Activated B cell treated with CpG ODN at 0.5 μM for 24 hours (primary cell): ENCODE measurements around the gene DNAJB4. TPM values are rescaled to one million over a fixed set of nuclear protein-coding genes. Genes with fewer than 3 reads are reported as not detected.

Experiments used
- ATAC-seq: fragments of 200-7000 bp; cut with Tn5 transposase; one replicate; pipeline ENCODE4 v1.10.0; 2021; ENCODE audit warnings: low read depth, mild to moderate bottlenecking, moderate library complexity
- CTCF ChIA-PET: fragments of 350-600 bp; sonication (Branson Sonifier 250); formaldehyde crosslinking; loops from one replicate; lab custom pipeline; 2021; ENCODE audit warnings: antibody characterized with exemption; lab: Charles Lee
- POLR2A ChIA-PET: fragments of 350-600 bp; sonication (Branson Sonifier 250); formaldehyde crosslinking; loops from one replicate; lab custom pipeline; 2021; ENCODE audit warnings: antibody characterized with exemption; lab: Charles Lee
- DNase-seq: peaks from one replicate; pipeline ENCODE4 v3.0.0; 2022
- H3K27ac Mint-ChIP-seq: one replicate; pipeline ENCODE4 v1.8.0; 2020; ENCODE audit warnings: mixed read lengths
- H3K27me3 Mint-ChIP-seq: one replicate; pipeline ENCODE4 v1.8.0; 2021; ENCODE audit warnings: mixed read lengths
- H3K36me3 Mint-ChIP-seq: one replicate; pipeline ENCODE4 v1.8.0; 2021; ENCODE audit warnings: low read depth, mixed read lengths
- H3K4me1 Mint-ChIP-seq: one replicate; pipeline ENCODE4 v1.8.0; 2021; ENCODE audit warnings: mixed read lengths
- H3K4me3 Mint-ChIP-seq: one replicate; pipeline ENCODE4 v1.8.0; 2020; ENCODE audit warnings: mild to moderate bottlenecking, mixed read lengths
- H3K9me3 Mint-ChIP-seq: one replicate; pipeline ENCODE4 v1.8.0; 2020; ENCODE audit warnings: mixed read lengths
- intact Hi-C: fragments of 100-400 bp; cut with micrococcal nuclease; formaldehyde crosslinking; loops from one replicate; pipeline ENCODE4 v1.15.1; 2024
- total RNA-seq: library from RNA; stranded (reverse); gene quantifications from 2 replicates; pipeline ENCODE4 v1.2.3, GENCODE V29; 2022
- TF ChIP-seq, protein P1 (sequence below): fragments of 200-600 bp; IDR thresholded peaks from one replicate; pipeline ENCODE4 v1.8.0; 2022; ENCODE audit warnings: antibody characterized with exemption, mild to moderate bottlenecking

Gene DNAJB4
- total RNA-seq, 1 donor from 2014 or later: 11.9 TPM

DNA sequence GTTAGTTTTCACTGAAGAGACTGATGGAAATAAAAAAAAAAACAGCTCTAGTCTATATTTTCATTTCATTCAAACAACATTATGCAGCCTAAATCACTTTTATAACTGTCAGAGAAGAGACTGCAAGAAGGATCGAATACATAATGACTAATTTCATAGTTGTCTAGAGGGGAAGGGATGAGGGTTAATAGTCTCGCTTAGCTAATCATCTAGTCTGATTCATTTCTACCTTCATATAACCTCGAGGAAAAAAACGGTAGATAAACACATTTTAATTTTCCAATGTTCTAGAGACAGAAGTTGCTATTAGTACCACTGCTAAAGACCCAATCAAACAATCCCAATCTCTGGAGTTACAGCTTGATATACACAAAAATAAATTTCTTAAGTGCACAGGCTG is 29.4 kb upstream of the DNAJB4 start:
- POLR2A ChIA-PET: interaction anchor here (0.7 to 7.9 kb wide), 4 partner anchors 9 to 210 kb away, joined by 3 to 355 read pairs (median 4); partner anchors contain the start of gene DNAJB4

GRCh38 chr1:77975907-77976306 is 28.8 kb upstream of the DNAJB4 start:
- ChIA-PET POLR2A (interaction anchor here (0.7 to 7.9 kb wide), 4 partner anchors 9 to 211 kb away, joined by 3 to 355 read pairs (median 4); partner anchors contain the start of gene DNAJB4), CTCF (interaction anchor here (1.0 to 1.3 kb wide), 2 partner anchors 138 to 150 kb away, joined by 3 to 7 read pairs; no protein-coding TSS in a partner anchor)
- Mint-ChIP-seq H3K4me3 (peak overlapping the region; percentile 73), H3K36me3 (peaks cover 42% of the 10 kb centered on the region), H3K9me3 (no peaks in the 10 kb centered on the region), H3K27ac (peak overlapping the region; percentile 59), H3K4me1 (peaks cover 48% of the 10 kb centered on the region), H3K27me3 (no peaks in the 10 kb centered on the region)
- intact Hi-C loops: loop anchor here (10.0 kb wide), 1 partner anchor 1901 kb away; the partner anchor contains the start of gene ST6GALNAC3
- ATAC-seq: no peak
- DNase-seq: no peak
- TF ChIP-seq, protein P1, sequence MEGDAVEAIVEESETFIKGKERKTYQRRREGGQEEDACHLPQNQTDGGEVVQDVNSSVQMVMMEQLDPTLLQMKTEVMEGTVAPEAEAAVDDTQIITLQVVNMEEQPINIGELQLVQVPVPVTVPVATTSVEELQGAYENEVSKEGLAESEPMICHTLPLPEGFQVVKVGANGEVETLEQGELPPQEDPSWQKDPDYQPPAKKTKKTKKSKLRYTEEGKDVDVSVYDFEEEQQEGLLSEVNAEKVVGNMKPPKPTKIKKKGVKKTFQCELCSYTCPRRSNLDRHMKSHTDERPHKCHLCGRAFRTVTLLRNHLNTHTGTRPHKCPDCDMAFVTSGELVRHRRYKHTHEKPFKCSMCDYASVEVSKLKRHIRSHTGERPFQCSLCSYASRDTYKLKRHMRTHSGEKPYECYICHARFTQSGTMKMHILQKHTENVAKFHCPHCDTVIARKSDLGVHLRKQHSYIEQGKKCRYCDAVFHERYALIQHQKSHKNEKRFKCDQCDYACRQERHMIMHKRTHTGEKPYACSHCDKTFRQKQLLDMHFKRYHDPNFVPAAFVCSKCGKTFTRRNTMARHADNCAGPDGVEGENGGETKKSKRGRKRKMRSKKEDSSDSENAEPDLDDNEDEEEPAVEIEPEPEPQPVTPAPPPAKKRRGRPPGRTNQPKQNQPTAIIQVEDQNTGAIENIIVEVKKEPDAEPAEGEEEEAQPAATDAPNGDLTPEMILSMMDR: no peak

More for the DNA sequence above, 29.4 kb upstream of the DNAJB4 start:
- intact Hi-C loops: loop anchor here (10.0 kb wide), 1 partner anchor 1901 kb away; the partner anchor contains the start of gene ST6GALNAC3
- TF ChIP-seq, protein P1: no peak
- H3K27ac Mint-ChIP-seq: peak overlapping the region; percentile 59
- no peak for ATAC-seq
- no peaks in the 10 kb centered on the region for H3K9me3 Mint-ChIP-seq
- H3K4me1 Mint-ChIP-seq: peaks cover 49% of the 10 kb centered on the region
- H3K27me3 Mint-ChIP-seq: no peaks in the 10 kb centered on the region
- no peak for DNase-seq
- H3K36me3 Mint-ChIP-seq: peaks cover 46% of the 10 kb centered on the region
- peak overlapping the region; percentile 73 for H3K4me3 Mint-ChIP-seq
- CTCF ChIA-PET: interaction anchor here (1.0 to 1.3 kb wide), 2 partner anchors 139 to 150 kb away, joined by 3 to 7 read pairs; no protein-coding TSS in a partner anchor

- Mint-ChIP-seq H3K27ac (no peak overlapping the region), H3K36me3 (peaks cover 36% of the 10 kb centered on the region)
These were observed 28.2 kb upstream of the DNAJB4 start for GRCh38 chr1:77976433-77977076.

GRCh38 chr1:77977989-77978292 is 26.8 kb upstream of the DNAJB4 start:
- intact Hi-C loops: loop anchor here (2.0 to 10.0 kb wide), 3 partner anchors 15 to 1903 kb away; partner anchors contain the start of gene ST6GALNAC3
- Mint-ChIP-seq H3K27ac (no peak overlapping the region), H3K4me1 (peaks cover 38% of the 10 kb centered on the region), H3K27me3 (no peaks in the 10 kb centered on the region), H3K4me3 (no peak overlapping the region), H3K9me3 (no peaks in the 10 kb centered on the region), H3K36me3 (peaks cover 33% of the 10 kb centered on the region)
- ChIA-PET CTCF (interaction anchor here (2.1 kb wide), 1 partner anchor 27 kb away, joined by 11 read pairs; the partner anchor contains the start of gene DNAJB4), POLR2A (interaction anchor here (0.7 to 7.9 kb wide), 12 partner anchors 9 to 295 kb away, joined by 3 to 355 read pairs (median 8); partner anchors contain the start of genes DNAJB4, MIGA1 and ZZZ3)
- DNase-seq: no peak
- no peak for ATAC-seq
- TF ChIP-seq, protein P1: no peak

More at GRCh38 chr1:77976433-77977076, 28.2 kb upstream of the DNAJB4 start:
- POLR2A ChIA-PET: interaction anchor here (0.6 to 7.9 kb wide), 4 partner anchors 10 to 67 kb away, joined by 3 to 355 read pairs (median 4); partner anchors contain the start of gene DNAJB4
- Mint-ChIP-seq H3K4me1 (peaks cover 43% of the 10 kb centered on the region), H3K27me3 (no peaks in the 10 kb centered on the region), H3K4me3 (no peak overlapping the region), H3K9me3 (no peaks in the 10 kb centered on the region)
- DNase-seq: no peak
- CTCF ChIA-PET: no interaction called here
- TF ChIP-seq, protein P1: no peak
- no peak for ATAC-seq
- intact Hi-C loops: loop anchor here (10.0 kb wide), 1 partner anchor 1902 kb away; the partner anchor contains the start of gene ST6GALNAC3
